CD4-positive, CD25-positive, alpha-beta regulatory T cell (primary cell): ENCODE measurements around the gene PSMG4. TPM values are rescaled to one million over a fixed set of nuclear protein-coding genes. Genes with fewer than 3 reads are reported as not detected.
A peak's percentile ranks its signal among the peaks of the same experiment; 100 is the strongest.

ENCODE experiments used
- ATAC-seq, 2 donors: fragments of 150-1000 bp; cut with Tn5 transposase; one replicate each; pipeline ENCODE4 v1.10.0; 2021; ENCODE audit warnings: low read depth in 2 of 2, moderate number of reproducible peaks in 2 of 2, moderate library complexity in 1 of 2
- DNase-seq, 3 donors: peaks; one replicate each; pipeline versions ENCODE4 v3.0.0 to v3.0.0-alpha.2; 2012 to 2022; ENCODE audit warnings: mixed read lengths in 1 of 3
- H3K27ac ChIP-seq: one replicate; pipeline ENCODE4 v1.7.0; 2013; ENCODE audit warnings: mild to moderate bottlenecking, low read length; ENCODE audit not compliant: insufficient read depth, poor library complexity, severe bottlenecking
- H3K27me3 ChIP-seq: one replicate; pipeline ENCODE4 v1.7.0; 2013; ENCODE audit warnings: low read length; ENCODE audit not compliant: control insufficient read depth, insufficient read depth
- H3K36me3 ChIP-seq: one replicate; pipeline ENCODE4 v1.7.0; 2013; ENCODE audit warnings: mild to moderate bottlenecking, low read length, moderate library complexity; ENCODE audit not compliant: control insufficient read depth, insufficient read depth
- H3K4me1 ChIP-seq: 2 replicates; pipeline ENCODE4 v1.7.0; 2013; ENCODE audit warnings: mild to moderate bottlenecking, low read length; ENCODE audit not compliant: insufficient read depth, control insufficient read depth, poor library complexity, severe bottlenecking
- H3K4me3 ChIP-seq: one replicate; pipeline ENCODE4 v1.7.0; 2013; ENCODE audit warnings: low read depth, mild to moderate bottlenecking, low read length, moderate library complexity
- H3K9me3 ChIP-seq, 2 experiments: 1 replicate in 1 of 2; 2 replicates in 1 of 2; pipeline ENCODE4 v1.7.0; 2013; ENCODE audit warnings: low read length in 2 of 2, mild to moderate bottlenecking in 1 of 2, moderate library complexity in 1 of 2; ENCODE audit not compliant: control insufficient read depth in 2 of 2
- H3K27ac Mint-ChIP-seq, 3 donors: one replicate each; pipeline ENCODE4 v1.8.0; 2020 to 2022; ENCODE audit warnings: mild to moderate bottlenecking in 3 of 3, mixed read lengths in 3 of 3, moderate library complexity in 2 of 3
- H3K27me3 Mint-ChIP-seq: one replicate; pipeline ENCODE4 v1.8.0; 2022; ENCODE audit warnings: mild to moderate bottlenecking, mixed read lengths
- H3K36me3 Mint-ChIP-seq: one replicate; pipeline ENCODE4 v1.8.0; 2020; ENCODE audit warnings: mixed read lengths
- H3K4me1 Mint-ChIP-seq, 4 donors: one replicate each; pipeline ENCODE4 v1.8.0; 2020 to 2022; ENCODE audit warnings: mixed read lengths in 4 of 4, mild to moderate bottlenecking in 1 of 4
- H3K4me3 Mint-ChIP-seq, 4 donors: one replicate each; pipeline ENCODE4 v1.8.0; 2020 to 2022; ENCODE audit warnings: mild to moderate bottlenecking in 4 of 4, mixed read lengths in 4 of 4, moderate library complexity in 3 of 4
- H3K9me3 Mint-ChIP-seq, 7 donors: one replicate each; pipeline ENCODE4 v1.8.0; 2020 to 2022; ENCODE audit warnings: mixed read lengths in 7 of 7, mild to moderate bottlenecking in 3 of 7, moderate library complexity in 2 of 7
- polyA plus RNA-seq, 4 donors: library from polyadenylated mRNA; unstranded; fragments of 300-500 nt; fragmentation: Illumina TruSeq; gene quantifications; one replicate each; pipeline ENCODE4 v1.2.3, GENCODE V29; 2021
- total RNA-seq: library from RNA; stranded (reverse); gene quantifications from one replicate; pipeline ENCODE4 v1.2.3, GENCODE V29; 2022

The PSMG4 gene
- total and polyA plus RNA-seq, 5 donors from 2014 or later = 18.0 to 56.8 (median 51.0) TPM

DNA sequence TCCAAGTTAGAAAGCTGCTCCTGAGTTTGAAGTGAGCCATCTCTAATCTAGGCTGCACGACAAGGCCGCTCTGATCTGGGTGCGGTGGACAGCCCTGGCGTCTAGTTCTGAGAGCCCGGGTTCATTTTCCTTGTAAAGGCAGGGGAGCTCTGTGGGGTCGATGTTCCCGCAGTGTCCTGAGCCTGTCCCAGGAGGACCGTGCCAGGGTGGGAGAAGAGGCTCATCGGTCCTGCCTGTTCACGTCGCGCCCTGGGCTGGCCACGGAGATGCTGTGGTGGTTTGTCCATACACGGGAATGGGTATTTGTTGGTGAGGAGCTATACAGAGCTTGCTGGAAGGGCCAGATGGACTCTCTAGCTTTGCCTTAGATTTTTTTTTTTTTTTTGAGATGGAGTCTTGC, 27.0 kb downstream of the PSMG4 start:
- Mint-ChIP-seq H3K4me3 (no peak overlapping the region), H3K27ac (peak overlapping the region in 1 of 3 donors; percentile 83), H3K4me1 (peaks cover 0 to 4% (median 0%) of the 10 kb centered on the region in 4 donors), H3K27me3 (no peaks in the 10 kb centered on the region), H3K36me3 (peaks cover 10% of the 10 kb centered on the region), H3K9me3 (no peaks in the 10 kb centered on the region)
- Histone ChIP-seq H3K4me3 (no peak overlapping the region), H3K36me3 (peaks cover 4% of the 10 kb centered on the region), H3K27me3 (no peaks in the 10 kb centered on the region), H3K27ac (no peak overlapping the region), H3K9me3 (no peaks in the 10 kb centered on the region), H3K4me1 (no peaks in the 10 kb centered on the region)
- ATAC-seq = no peak
- no peak for DNase-seq

DNA sequence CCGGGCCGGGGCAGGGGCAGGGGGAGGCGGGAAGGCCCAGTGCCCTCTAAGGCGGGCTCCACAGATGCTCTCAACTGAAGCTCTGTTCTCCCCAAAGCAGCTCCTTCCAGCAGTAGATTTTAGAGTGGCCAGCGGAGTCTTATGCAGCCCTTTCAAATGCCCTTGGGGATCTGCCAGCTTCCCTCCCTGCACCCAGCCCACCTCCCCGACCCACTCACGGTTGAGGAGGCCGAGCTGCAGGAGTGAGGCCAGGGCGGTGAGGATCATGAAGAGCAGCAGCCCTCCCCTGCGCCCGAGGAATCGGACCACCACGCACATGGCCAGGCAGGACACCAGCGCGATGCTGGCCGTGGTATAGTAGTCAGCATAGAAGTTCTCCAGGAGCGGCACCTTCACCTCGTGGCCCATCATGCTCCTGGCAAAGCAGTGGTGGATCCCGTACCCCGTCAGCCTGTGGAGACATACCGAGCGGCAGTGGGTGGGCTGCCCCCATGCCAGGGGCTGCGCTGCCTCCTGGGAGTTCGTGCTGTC, 28.0 kb downstream of the PSMG4 start:
- peaks cover 0 to 4% (median 0%) of the 10 kb centered on the region in 4 donors for H3K4me1 Mint-ChIP-seq
- Histone ChIP-seq H3K4me1 (no peaks in the 10 kb centered on the region), H3K27ac (no peak overlapping the region), H3K9me3 (no peaks in the 10 kb centered on the region), H3K4me3 (no peak overlapping the region), H3K27me3 (no peaks in the 10 kb centered on the region), H3K36me3 (peaks cover 4% of the 10 kb centered on the region)
- no peaks in the 10 kb centered on the region for H3K9me3 Mint-ChIP-seq
- peak in 1 of 2 donors; percentile 23 for ATAC-seq
- H3K27me3 Mint-ChIP-seq = no peaks in the 10 kb centered on the region
- H3K4me3 Mint-ChIP-seq = no peak overlapping the region
- peak overlapping the region in 2 of 3 donors; percentile 46 to 86 for H3K27ac Mint-ChIP-seq
- peaks cover 10% of the 10 kb centered on the region for H3K36me3 Mint-ChIP-seq
- no peak for DNase-seq

DNA sequence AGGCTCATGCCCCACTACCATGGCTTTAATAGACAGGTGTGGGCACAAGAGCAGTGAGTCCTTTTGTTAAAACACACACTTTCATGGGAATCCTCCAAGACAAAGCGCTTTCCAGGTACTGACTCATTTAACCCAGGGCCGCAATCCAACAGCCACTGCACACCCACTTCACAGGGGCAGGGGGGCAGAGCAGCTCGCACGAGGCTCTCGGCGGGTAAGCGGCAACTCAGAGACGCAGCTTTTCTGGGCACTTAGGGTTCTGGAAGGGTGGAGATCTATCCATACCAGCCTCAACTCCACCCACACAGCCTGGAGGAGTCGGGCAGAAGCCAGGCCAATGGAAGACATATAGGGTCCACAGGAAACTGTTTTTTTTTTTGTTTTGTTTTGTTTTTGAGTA, 28.6 kb downstream of the PSMG4 start:
- Histone ChIP-seq H3K9me3 (no peaks in the 10 kb centered on the region), H3K4me1 (no peaks in the 10 kb centered on the region), H3K36me3 (peaks cover 4% of the 10 kb centered on the region), H3K27ac (no peak overlapping the region), H3K4me3 (no peak overlapping the region), H3K27me3 (no peaks in the 10 kb centered on the region)
- Mint-ChIP-seq H3K9me3 (no peaks in the 10 kb centered on the region), H3K36me3 (peaks cover 10% of the 10 kb centered on the region), H3K27me3 (no peaks in the 10 kb centered on the region), H3K4me3 (no peak overlapping the region), H3K4me1 (peaks cover 0 to 4% (median 0%) of the 10 kb centered on the region in 4 donors), H3K27ac (no peak overlapping the region)
- DNase-seq = no peak
- ATAC-seq = no peak

DNA sequence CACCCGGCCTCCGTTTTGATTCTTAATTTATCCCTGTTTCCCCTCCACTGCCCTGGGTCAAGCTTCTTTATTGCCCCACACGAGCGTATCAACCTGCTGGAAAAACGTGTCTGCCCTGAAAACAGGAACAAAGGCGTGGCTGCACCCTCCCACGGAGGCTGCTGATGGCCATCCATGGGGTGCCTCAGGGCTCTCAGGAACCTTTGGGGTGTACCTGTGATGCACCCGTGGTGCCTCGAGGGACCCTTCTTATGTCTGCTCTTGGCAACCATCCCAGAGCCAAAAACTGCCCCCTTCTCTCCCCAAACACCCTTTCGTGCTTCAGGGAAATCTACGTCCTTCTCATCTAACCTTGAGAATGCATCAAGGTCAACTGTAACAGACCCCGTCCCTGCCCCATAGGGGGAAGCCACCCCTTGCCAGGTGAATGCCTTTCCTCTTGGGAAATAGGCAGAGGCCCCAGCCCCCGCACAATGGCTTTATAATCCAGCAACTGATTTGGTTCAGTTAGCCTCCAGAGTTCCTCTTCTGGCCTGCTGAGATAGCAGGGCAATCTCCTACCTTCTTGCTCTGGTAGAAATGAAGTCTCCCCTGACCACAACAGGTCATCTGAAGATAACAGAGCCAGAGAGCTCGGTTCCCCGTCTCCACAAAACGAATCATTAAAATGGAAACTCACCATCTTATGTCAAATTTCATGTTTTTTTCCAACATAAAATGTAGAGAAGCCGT, 29.4 kb downstream of the PSMG4 start:
- no peak overlapping the region for H3K4me3 ChIP-seq
- H3K4me1 Mint-ChIP-seq = peaks cover 0 to 4% (median 0%) of the 10 kb centered on the region in 4 donors
- H3K36me3 ChIP-seq = no peaks in the 10 kb centered on the region
- no peaks in the 10 kb centered on the region for H3K9me3 Mint-ChIP-seq
- no peaks in the 10 kb centered on the region for H3K4me1 ChIP-seq
- H3K27me3 Mint-ChIP-seq = no peaks in the 10 kb centered on the region
- peak overlapping the region in 2 of 3 donors; percentile 73 to 78 for H3K27ac Mint-ChIP-seq
- no peak for ATAC-seq
- DNase-seq = no peak
- H3K27ac ChIP-seq = no peak overlapping the region
- peaks cover 6% of the 10 kb centered on the region for H3K36me3 Mint-ChIP-seq
- no peak overlapping the region for H3K4me3 Mint-ChIP-seq
- no peaks in the 10 kb centered on the region for H3K9me3 ChIP-seq
- no peaks in the 10 kb centered on the region for H3K27me3 ChIP-seq

DNA sequence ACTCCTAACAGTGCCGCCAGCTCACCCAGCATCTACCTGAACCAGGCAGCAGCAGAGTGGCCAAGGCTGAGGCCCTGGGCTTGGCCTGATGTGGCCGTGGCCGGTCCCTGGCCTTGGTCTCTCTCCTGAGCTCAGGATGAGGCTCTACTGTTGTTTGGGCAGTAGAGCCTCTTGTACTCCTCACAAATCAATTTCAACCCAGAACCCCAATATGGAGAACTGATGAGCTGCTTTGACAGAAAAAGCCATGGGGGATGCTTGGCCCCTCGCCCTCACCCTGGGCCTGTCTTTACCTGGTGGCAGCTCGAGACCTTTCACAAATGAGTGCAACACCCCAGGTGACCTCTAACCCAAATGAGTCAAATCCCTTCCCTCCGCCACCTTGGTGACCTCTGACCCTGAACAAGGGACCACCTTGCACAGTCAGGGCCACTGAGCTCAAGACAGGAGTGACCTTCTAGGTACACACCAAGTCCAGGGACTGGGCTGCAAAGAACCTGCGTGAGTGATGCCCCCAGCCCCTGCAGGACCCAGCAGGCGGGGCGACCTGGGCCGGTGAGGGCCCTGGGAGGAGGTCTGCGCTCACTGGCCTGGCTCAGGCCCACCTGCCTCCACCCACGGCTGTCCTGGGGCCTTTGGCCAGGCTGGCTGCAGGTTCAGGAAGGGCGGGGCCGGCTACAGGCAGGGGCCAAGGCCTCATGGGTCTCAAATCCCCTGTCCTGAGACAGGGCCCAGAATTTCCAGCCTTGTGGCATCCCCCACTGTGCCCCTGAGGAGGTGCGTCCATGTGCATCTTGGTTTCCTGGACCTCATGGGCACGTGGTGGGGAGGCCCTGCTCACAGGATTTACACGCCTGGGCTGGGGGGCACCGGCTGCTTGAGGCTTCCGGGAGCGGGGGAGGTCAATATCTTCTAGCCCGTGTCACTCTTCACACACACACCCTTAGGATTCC, 30.2 kb downstream of the PSMG4 start:
- Mint-ChIP-seq H3K27ac (no peak overlapping the region), H3K4me1 (peaks cover 0 to 4% (median 0%) of the 10 kb centered on the region in 4 donors), H3K4me3 (no peak overlapping the region), H3K36me3 (peaks cover 6% of the 10 kb centered on the region), H3K9me3 (no peaks in the 10 kb centered on the region), H3K27me3 (no peaks in the 10 kb centered on the region)
- H3K27me3 ChIP-seq = no peaks in the 10 kb centered on the region
- H3K36me3 ChIP-seq = no peaks in the 10 kb centered on the region
- no peaks in the 10 kb centered on the region for H3K4me1 ChIP-seq
- DNase-seq = no peak
- no peak for ATAC-seq
- H3K27ac ChIP-seq = no peak overlapping the region
- H3K9me3 ChIP-seq = no peaks in the 10 kb centered on the region
- no peak overlapping the region for H3K4me3 ChIP-seq

DNA sequence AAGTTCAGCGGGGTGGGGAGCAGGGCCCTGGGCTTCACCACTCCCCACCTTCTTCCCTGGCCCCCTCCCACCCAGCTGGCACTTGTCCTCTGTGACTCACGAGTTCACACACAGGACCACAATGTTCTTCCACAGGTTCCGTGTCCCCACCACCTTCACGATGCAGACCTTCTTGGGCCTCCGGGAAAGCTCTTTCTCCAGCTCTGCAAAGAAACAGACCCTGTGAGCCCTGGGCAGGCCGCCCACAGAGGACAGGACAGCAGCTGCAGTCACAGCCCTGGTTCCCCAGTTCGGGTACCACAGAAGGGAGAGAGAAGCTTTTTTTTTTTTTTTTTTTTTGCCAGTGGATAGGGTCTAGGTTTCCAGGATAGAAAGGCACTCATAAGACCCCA, 30.9 kb downstream of the PSMG4 start:
- Mint-ChIP-seq H3K4me1 (peaks cover 0 to 4% (median 0%) of the 10 kb centered on the region in 4 donors), H3K9me3 (no peaks in the 10 kb centered on the region), H3K4me3 (no peak overlapping the region), H3K36me3 (peaks cover 6% of the 10 kb centered on the region), H3K27ac (no peak overlapping the region), H3K27me3 (no peaks in the 10 kb centered on the region)
- no peaks in the 10 kb centered on the region for H3K4me1 ChIP-seq
- no peak overlapping the region for H3K27ac ChIP-seq
- no peaks in the 10 kb centered on the region for H3K27me3 ChIP-seq
- no peaks in the 10 kb centered on the region for H3K36me3 ChIP-seq
- H3K9me3 ChIP-seq = no peaks in the 10 kb centered on the region
- no peak for ATAC-seq
- DNase-seq = no peak
- H3K4me3 ChIP-seq = no peak overlapping the region

DNA sequence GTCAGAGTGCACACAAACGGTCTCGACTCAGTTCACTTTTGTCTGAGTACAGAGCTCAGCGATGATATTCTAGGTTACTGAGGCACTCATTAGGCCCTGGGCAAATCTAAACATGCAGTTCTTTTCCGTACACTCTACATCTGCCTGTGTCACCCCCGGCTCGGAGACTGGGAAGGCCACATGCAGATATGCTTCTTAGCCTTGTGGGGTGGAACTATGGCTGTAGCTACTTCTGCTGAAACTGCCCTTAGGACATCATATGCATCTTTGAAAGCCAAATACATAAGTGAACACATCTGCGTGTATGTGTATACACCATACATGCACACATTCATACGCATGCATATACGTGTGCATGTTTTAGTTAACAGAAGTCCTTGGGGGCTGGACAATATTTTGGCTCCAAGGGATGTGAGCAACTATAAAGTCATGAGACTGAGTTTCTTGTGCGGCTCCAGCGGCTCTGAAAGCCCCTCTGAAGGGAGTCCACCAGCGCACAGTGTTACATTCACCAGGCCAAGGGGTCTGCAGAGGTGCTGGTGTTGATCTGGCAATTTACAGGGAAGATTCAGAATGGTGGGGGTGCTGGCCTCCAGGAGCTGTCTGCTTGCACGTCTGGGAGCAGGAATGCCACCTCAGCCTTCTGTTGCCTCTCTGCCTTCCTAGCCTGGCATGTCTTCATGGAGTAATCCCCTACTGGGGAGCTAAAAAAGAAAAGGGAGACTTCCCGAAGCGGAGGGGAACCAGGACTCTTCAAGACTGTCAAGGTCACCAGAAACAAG, 31.6 kb downstream of the PSMG4 start:
- H3K9me3 ChIP-seq = no peaks in the 10 kb centered on the region
- ATAC-seq (no peak), DNase-seq (no peak)
- Mint-ChIP-seq H3K4me3 (no peak overlapping the region), H3K27me3 (no peaks in the 10 kb centered on the region), H3K27ac (no peak overlapping the region), H3K4me1 (peaks cover 0 to 4% (median 0%) of the 10 kb centered on the region in 4 donors), H3K36me3 (peaks cover 6% of the 10 kb centered on the region), H3K9me3 (no peaks in the 10 kb centered on the region)
- no peaks in the 10 kb centered on the region for H3K36me3 ChIP-seq
- no peaks in the 10 kb centered on the region for H3K4me1 ChIP-seq
- no peaks in the 10 kb centered on the region for H3K27me3 ChIP-seq
- no peak overlapping the region for H3K4me3 ChIP-seq
- no peak overlapping the region for H3K27ac ChIP-seq
